ENCODE measurements around the gene HSPB7.

GRCh38 chr1:16013908-16014258 lies 4.0 kb downstream of the HSPB7 start:
- TF ChIP-seq CTCF (IDR thresholded peaks at IDR 0.05; ENCODE audit: borderline replicate concordance, extremely low read depth, low read length, poor library complexity, severe bottlenecking) = no peak
- TF ChIP-seq EZH2 (IDR thresholded peaks at IDR 0.05; ENCODE audit: borderline replicate concordance, low read depth, low read length, severe bottlenecking) = no peak

All from DND-41 (cell line).